Neural cell (in vitro differentiated cells): ENCODE data around the gene HOXD1.

Experiments used
- CTCF ChIP-seq: fragments of 450-650 bp; IDR thresholded peaks from 2 replicates; pipeline ENCODE4 v1.5.1; 2014; ENCODE audit warnings: antibody characterized with exemption, mild to moderate bottlenecking, moderate library complexity; ENCODE audit not compliant: poor library complexity, severe bottlenecking
- EZH2 ChIP-seq: fragments of 200-600, 300-800 bp; shearing (Covaris generic), sonication (generic); IDR thresholded peaks from 2 replicates; pipeline ENCODE4 v1.6.1; 2014; ENCODE audit warnings: antibody characterized with exemption, low read length, borderline replicate concordance, mild to moderate bottlenecking; ENCODE audit not compliant: insufficient read depth, poor library complexity, severe bottlenecking

- TF ChIP-seq EZH2 (no peak), CTCF (no peak)
Measured at GRCh38 chr2:176186024-176186423, 2.4 kb upstream of the HOXD1 start.
